K562 (cell line): ENCODE measurements around the gene TMED7. TPM values are rescaled to one million over a fixed set of nuclear protein-coding genes. Genes with fewer than 3 reads are reported as not detected.

Experiments used
- HMGXB4 ChIP-seq: sonication (generic); formaldehyde crosslinking; IDR thresholded peaks from 2 replicates; pipeline ENCODE4 v1.8.1; 2023; ENCODE audit warnings: mild to moderate bottlenecking, missing genetic modification reagents
- HNRNPH1 ChIP-seq: fragments of 200-400 bp; formaldehyde crosslinking; optimal IDR thresholded peaks from 2 replicates; pipeline ENCODE3; 2017; ENCODE audit warnings: low read depth, mild to moderate bottlenecking, low read length, moderate library complexity
- IRF1 ChIP-seq: sonication (generic); formaldehyde crosslinking; IDR thresholded peaks from 2 replicates; pipeline ENCODE4 v1.8.0; 2022; ENCODE audit warnings: missing genetic modification reagents, mild to moderate bottlenecking, borderline replicate concordance
- KHSRP ChIP-seq: fragments of 450-650 bp; IDR thresholded peaks from 2 replicates; pipeline ENCODE4 v1.6.1; 2017
- SFPQ ChIP-seq: fragments of 200-400 bp; formaldehyde crosslinking; IDR thresholded peaks from 2 replicates; pipeline ENCODE4 v1.6.1; 2017; ENCODE audit warnings: mild to moderate bottlenecking, low read depth, low read length, moderate library complexity
- SIN3A ChIP-seq, 2 experiments: fragments of 150-350 bp in 1 of 2; IDR thresholded peaks; 2 replicates each; pipeline ENCODE4 v1.6.1; 2011 to 2016; ENCODE audit warnings: borderline replicate concordance in 2 of 2, low read depth in 2 of 2, low read length in 2 of 2, mild to moderate bottlenecking in 2 of 2, moderate library complexity in 2 of 2; ENCODE audit not compliant: control insufficient read depth in 1 of 2
- YBX1 ChIP-seq: fragments of 450-650 bp; IDR thresholded peaks from 2 replicates; pipeline ENCODE4 v1.7.1; 2016; ENCODE audit warnings: mild to moderate bottlenecking
- ZBTB43 ChIP-seq: sonication (generic); formaldehyde crosslinking; IDR thresholded peaks from 2 replicates; pipeline ENCODE4 v1.8.0; 2023; ENCODE audit warnings: mild to moderate bottlenecking, missing genetic modification reagents
- ZNF184 ChIP-seq: sonication (generic); formaldehyde crosslinking; IDR thresholded peaks from 2 replicates; pipeline ENCODE4 v1.5.0; 2020; ENCODE audit warnings: missing genetic modification reagents
- ZNF395 ChIP-seq: fragments of 200-800 bp; sonication (Bioruptor generic); IDR thresholded peaks from 2 replicates; pipeline ENCODE4 v1.6.1; 2017; ENCODE audit warnings: missing genetic modification characterization, missing compliant biosample characterization
- ZNF592 ChIP-seq: fragments of 450-650 bp; IDR thresholded peaks from 2 replicates; pipeline ENCODE4 v1.6.1; 2017; ENCODE audit warnings: antibody characterized with exemption, mild to moderate bottlenecking
- ZSCAN32 ChIP-seq: fragments of 450-650 bp; formaldehyde crosslinking; IDR thresholded peaks from 2 replicates; pipeline ENCODE4 v1.4.0; 2020; ENCODE audit warnings: mild to moderate bottlenecking, moderate library complexity
- polyA plus RNA-seq, 8 experiments: library from polyadenylated mRNA; depleted of rRNA in 4 of 8; stranded (reverse) in 5 of 8; unstranded in 3 of 8; fragments of >200 nt; fragmentation: Nextera tagmentation in 2 of 8; fragmentation: Illumina TruSeq in 1 of 8; extraction: Ambion mirVana in 2 of 8; extraction: Trizol in 1 of 8; gene quantifications; 2 replicates each; pipeline versions ENCODE4 v1.2.1 to v1.2.3, GENCODE V29; 2011 to 2014; ENCODE audit warnings: inconsistent platforms in 1 of 8, missing spikeins in 1 of 8
- total RNA-seq, 7 experiments: library from RNA; depleted of rRNA in 6 of 7; stranded (reverse); fragments of >200 nt in 6 of 7; fragmentation: Illumina TruSeq in 2 of 7; extraction: Trizol in 2 of 7; gene quantifications; 2 replicates each; pipeline versions ENCODE4 v1.2.1 to v1.2.3, GENCODE V29; 2011 to 2021; ENCODE audit warnings: low replicate concordance in 1 of 7

TMED7 gene
- total and polyA plus RNA-seq, 9 of the 15 experiments (the other 6 are each of a cell fraction or from before 2014, with no cell fraction given): 15.9 to 93.4 (median 41.7) TPM

GRCh38 chr5:115625579-115626444 is at the start of gene TMED7 (continued):
- TF ChIP-seq HNRNPH1 (no peak), ZNF592 (0 out of 2 replicates have a peak, but pooled peaks have one; percentile 14), ZNF184 (CRISPR knock-in tag) (no peak), ZSCAN32 (no peak), ZBTB43 (CRISPR knock-in tag) (0 out of 2 replicates have a peak, but pooled peaks have one; percentile 37), KHSRP (no peak), YBX1 (no peak), HMGXB4 (CRISPR knock-in tag) (0 out of 2 replicates have a peak, but pooled peaks have one; percentile 22), SFPQ (no peak), ZNF395 (CRISPR knock-in tag) (peak; percentile 89), IRF1 (no peak), SIN3A (IDR thresholded peaks at IDR 0.05; ENCODE audit: borderline replicate concordance in 2 of 2, control insufficient read depth in 1 of 2, low read depth in 2 of 2, low read length in 2 of 2) (peak; percentile 2 to 69; a peak in 1 of 4 replicates)
